Measurements from ENCODE around the gene LILRB1. TPM values are rescaled to one million over a fixed set of nuclear protein-coding genes. Genes with fewer than 3 reads are reported as not detected.
"Not testable (repeated sequence)": the region's sequence is repeated elsewhere in the genome, so short reads cannot be mapped to it uniquely, and the experiment has no call there.

LILRB1 gene
- not detected in 2 replicates for total RNA-seq (2014; rRNA removed)
- not detected for polyA plus RNA-seq (2012)

GRCh38 chr19:54630262-54630661, at the start of gene LILRB1:
Gene LILRB1, plus strand, starts transcription at chr19:54630484. Its CDS starts 590 bp downstream, at chr19:54631074.
- DNase-seq (ENCODE audit: low read depth) = not testable (repeated sequence)

- DNase-seq (ENCODE audit: low read depth) = no peak
Observed at GRCh38 chr19:54586397-54586796, 43.9 kb upstream of the LILRB1 start.

- DNase-seq (ENCODE audit: low read depth) = no peak
Observed at GRCh38 chr19:54587026-54587425, 43.3 kb upstream of the LILRB1 start.

- not testable (repeated sequence) for DNase-seq (ENCODE audit: low read depth)
Observed at GRCh38 chr19:54593445-54593844, 36.8 kb upstream of the LILRB1 start, which contains the start of gene LILRA1. Gene LILRA1, plus strand, starts transcription at chr19:54593632. Its CDS starts 613 bp downstream, at chr19:54594245.

- DNase-seq (ENCODE audit: low read depth) = not testable (repeated sequence)
Observed at GRCh38 chr19:54593931-54594626, 36.2 kb upstream of the LILRB1 start.

GRCh38 chr19:54594737-54595136, 35.5 kb upstream of the LILRB1 start:
- no peak for DNase-seq (ENCODE audit: low read depth)

GRCh38 chr19:54595680-54596436, 34.4 kb upstream of the LILRB1 start:
- not testable (repeated sequence) for DNase-seq (ENCODE audit: low read depth)

GRCh38 chr19:54600212-54600611, 30.1 kb upstream of the LILRB1 start:
- DNase-seq (ENCODE audit: low read depth) = no peak

GRCh38 chr19:54606230-54606629, 24.1 kb upstream of the LILRB1 start:
- DNase-seq (ENCODE audit: low read depth) = no peak

GRCh38 chr19:54606891-54607784, 23.1 kb upstream of the LILRB1 start:
- no peak for DNase-seq (ENCODE audit: low read depth)

- DNase-seq (ENCODE audit: low read depth) = no peak
Observed at GRCh38 chr19:54607785-54608150, 22.5 kb upstream of the LILRB1 start.

GRCh38 chr19:54608205-54608604, 22.1 kb upstream of the LILRB1 start:
- DNase-seq (ENCODE audit: low read depth) = no peak

- DNase-seq (ENCODE audit: low read depth) = no peak
Observed at GRCh38 chr19:54608792-54609191, 21.5 kb upstream of the LILRB1 start.

- DNase-seq (ENCODE audit: low read depth) = no peak
Observed at GRCh38 chr19:54609356-54609791, 20.9 kb upstream of the LILRB1 start.

- no peak for DNase-seq (ENCODE audit: low read depth)
Observed at GRCh38 chr19:54612428-54612827, 17.9 kb upstream of the LILRB1 start.

GRCh38 chr19:54614726-54615125, 15.6 kb upstream of the LILRB1 start:
- no peak for DNase-seq (ENCODE audit: low read depth)

- DNase-seq (ENCODE audit: low read depth) = no peak
Observed at GRCh38 chr19:54616057-54616456, 14.2 kb upstream of the LILRB1 start.

- no peak for DNase-seq (ENCODE audit: low read depth)
Observed at GRCh38 chr19:54616821-54617560, 13.3 kb upstream of the LILRB1 start.

GRCh38 chr19:54620464-54620863, 9.8 kb upstream of the LILRB1 start:
- no peak for DNase-seq (ENCODE audit: low read depth)

- no peak for DNase-seq (ENCODE audit: low read depth)
Observed at GRCh38 chr19:54622431-54622830, 7.9 kb upstream of the LILRB1 start.

GRCh38 chr19:54624234-54624633, 6.0 kb upstream of the LILRB1 start:
- not testable (repeated sequence) for DNase-seq (ENCODE audit: low read depth)
